CMK (cell line): Measurements from ENCODE around the gene CDH23.

ENCODE experiments used
- DNase-seq: peaks from one replicate; pipeline ENCODE4 v3.0.0-alpha.2; 2010; ENCODE audit warnings: low read depth

The CDH23 gene

GRCh38 chr10:71711052-71711623 lies 314.4 kb downstream of the CDH23 start:
- no peak for DNase-seq

GRCh38 chr10:71712170-71712569 lies 315.4 kb downstream of the CDH23 start:
- DNase-seq = no peak

GRCh38 chr10:71712572-71713134 lies 315.9 kb downstream of the CDH23 start:
- DNase-seq = no peak

GRCh38 chr10:71713135-71714030 lies 316.7 kb downstream of the CDH23 start:
- DNase-seq = peak; percentile 83

- no peak for DNase-seq
These were observed 317.3 kb downstream of the CDH23 start for GRCh38 chr10:71714031-71714410.

GRCh38 chr10:71714592-71714991 lies 317.9 kb downstream of the CDH23 start:
- DNase-seq = no peak

- no peak for DNase-seq
These were observed 318.3 kb downstream of the CDH23 start for GRCh38 chr10:71715026-71715425.

GRCh38 chr10:71715860-71716259 lies 319.1 kb downstream of the CDH23 start:
- DNase-seq = no peak

GRCh38 chr10:71716426-71716825 lies 319.7 kb downstream of the CDH23 start:
- DNase-seq = no peak

- no peak for DNase-seq
These were observed 320.3 kb downstream of the CDH23 start for GRCh38 chr10:71717056-71717455.

- DNase-seq = no peak
These were observed 320.8 kb downstream of the CDH23 start for GRCh38 chr10:71717551-71717951.

GRCh38 chr10:71718165-71718698 lies 321.5 kb downstream of the CDH23 start:
- no peak for DNase-seq

- DNase-seq = no peak
These were observed 322.3 kb downstream of the CDH23 start for GRCh38 chr10:71719042-71719441.

- no peak for DNase-seq
These were observed 322.9 kb downstream of the CDH23 start, which contains the start of gene C10orf105 for GRCh38 chr10:71719464-71720201. Gene C10orf105 (minus strand): TSS chr10:71719778. CDS start chr10:71716337, 3,441 bp downstream.

GRCh38 chr10:71720288-71720687 lies 323.6 kb downstream of the CDH23 start:
- DNase-seq = no peak

GRCh38 chr10:71721313-71721712 lies 324.6 kb downstream of the CDH23 start:
- no peak for DNase-seq

- no peak for DNase-seq
These were observed 326.1 kb downstream of the CDH23 start for GRCh38 chr10:71722849-71723248.

GRCh38 chr10:71723311-71723710 lies 326.6 kb downstream of the CDH23 start:
- no peak for DNase-seq

- no peak for DNase-seq
These were observed 327.8 kb downstream of the CDH23 start for GRCh38 chr10:71724539-71724938.

- no peak for DNase-seq
These were observed 328.5 kb downstream of the CDH23 start for GRCh38 chr10:71725249-71725648.

GRCh38 chr10:71725998-71726579 lies 329.4 kb downstream of the CDH23 start:
- no peak for DNase-seq

- no peak for DNase-seq
These were observed 329.9 kb downstream of the CDH23 start for GRCh38 chr10:71726580-71727104.
